Measurements from ENCODE around the gene MROH2A. TPM values are rescaled to one million over a fixed set of nuclear protein-coding genes. Genes with fewer than 3 reads are reported as not detected.
A peak's percentile ranks its signal among the peaks of the same experiment; 100 is the strongest.

Gene MROH2A
- total and polyA plus RNA-seq, 4 donors = 0.08 to 0.28 (median 0.09) TPM; not detected in 1

DNA sequence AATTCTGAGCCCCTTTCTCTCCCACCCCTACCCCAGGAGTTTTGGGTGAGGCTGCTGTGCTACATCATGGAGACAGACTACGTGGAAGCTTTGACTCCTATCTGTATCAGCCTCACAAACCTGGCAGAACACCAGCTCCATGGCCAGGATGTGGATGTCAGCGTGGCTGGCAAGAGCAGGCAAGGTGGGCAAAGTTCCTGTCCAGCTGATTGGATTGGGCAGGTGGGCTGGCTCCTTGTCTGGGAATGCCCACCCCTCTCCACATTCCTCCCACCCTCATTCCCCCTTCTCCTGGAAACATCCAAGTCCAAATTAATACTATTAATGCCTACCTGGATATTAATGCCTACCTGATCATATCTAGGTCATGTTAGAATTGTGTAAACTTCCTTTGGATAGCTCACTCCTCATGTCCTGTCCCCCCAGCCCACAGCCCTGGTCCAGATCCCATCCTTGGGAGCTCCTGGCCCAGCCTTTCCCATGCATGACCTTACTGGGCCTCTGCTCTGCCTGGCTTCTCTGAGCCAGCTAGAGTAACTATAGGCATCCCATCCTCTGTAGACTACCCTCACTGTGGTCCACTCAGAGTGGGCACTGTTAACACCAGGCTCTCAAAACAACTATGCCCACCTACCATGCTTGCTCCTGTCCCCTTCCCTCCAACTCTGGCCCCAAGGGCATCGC, 24.1 kb downstream of the MROH2A start:
- Histone ChIP-seq H3K9ac (ENCODE audit: low read depth in 1 of 2, low read length in 2 of 2) (no peak overlapping the region), H3K9me3 (ENCODE audit: control insufficient read depth in 4 of 4, low read length in 3 of 4) (no peaks in the 10 kb centered on the region), H3K27ac (ENCODE audit: low read depth in 1 of 2, low read length in 2 of 2) (no peak overlapping the region), H3K4me3 (ENCODE audit: low read depth in 1 of 3, low read length in 3 of 3) (no peak overlapping the region), H3K36me3 (ENCODE audit: control insufficient read depth in 4 of 4, insufficient read depth in 3 of 4, low read depth in 1 of 4, low read length in 3 of 4) (no peaks in the 10 kb centered on the region), H3K4me1 (ENCODE audit: control insufficient read depth in 4 of 4, insufficient read depth in 4 of 4, low read length in 3 of 4) (no peaks in the 10 kb centered on the region), H3K27me3 (ENCODE audit: control insufficient read depth in 4 of 4, insufficient read depth in 4 of 4, low read length in 3 of 4) (no peaks in the 10 kb centered on the region)
- TF ChIP-seq FOXA2 (IDR thresholded peaks at IDR 0.05) (no peak), SP1 (IDR thresholded peaks at IDR 0.05) (no peak)
- TF ChIP-seq, protein P1, sequence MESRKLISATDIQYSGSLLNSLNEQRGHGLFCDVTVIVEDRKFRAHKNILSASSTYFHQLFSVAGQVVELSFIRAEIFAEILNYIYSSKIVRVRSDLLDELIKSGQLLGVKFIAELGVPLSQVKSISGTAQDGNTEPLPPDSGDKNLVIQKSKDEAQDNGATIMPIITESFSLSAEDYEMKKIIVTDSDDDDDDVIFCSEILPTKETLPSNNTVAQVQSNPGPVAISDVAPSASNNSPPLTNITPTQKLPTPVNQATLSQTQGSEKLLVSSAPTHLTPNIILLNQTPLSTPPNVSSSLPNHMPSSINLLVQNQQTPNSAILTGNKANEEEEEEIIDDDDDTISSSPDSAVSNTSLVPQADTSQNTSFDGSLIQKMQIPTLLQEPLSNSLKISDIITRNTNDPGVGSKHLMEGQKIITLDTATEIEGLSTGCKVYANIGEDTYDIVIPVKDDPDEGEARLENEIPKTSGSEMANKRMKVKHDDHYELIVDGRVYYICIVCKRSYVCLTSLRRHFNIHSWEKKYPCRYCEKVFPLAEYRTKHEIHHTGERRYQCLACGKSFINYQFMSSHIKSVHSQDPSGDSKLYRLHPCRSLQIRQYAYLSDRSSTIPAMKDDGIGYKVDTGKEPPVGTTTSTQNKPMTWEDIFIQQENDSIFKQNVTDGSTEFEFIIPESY (IDR thresholded peaks at IDR 0.05) = no peak
- DNase-seq (ENCODE audit: low spot score) = no peak
- WGBS = 87% methylated on average over 3 of the region's 3 CpGs

DNA sequence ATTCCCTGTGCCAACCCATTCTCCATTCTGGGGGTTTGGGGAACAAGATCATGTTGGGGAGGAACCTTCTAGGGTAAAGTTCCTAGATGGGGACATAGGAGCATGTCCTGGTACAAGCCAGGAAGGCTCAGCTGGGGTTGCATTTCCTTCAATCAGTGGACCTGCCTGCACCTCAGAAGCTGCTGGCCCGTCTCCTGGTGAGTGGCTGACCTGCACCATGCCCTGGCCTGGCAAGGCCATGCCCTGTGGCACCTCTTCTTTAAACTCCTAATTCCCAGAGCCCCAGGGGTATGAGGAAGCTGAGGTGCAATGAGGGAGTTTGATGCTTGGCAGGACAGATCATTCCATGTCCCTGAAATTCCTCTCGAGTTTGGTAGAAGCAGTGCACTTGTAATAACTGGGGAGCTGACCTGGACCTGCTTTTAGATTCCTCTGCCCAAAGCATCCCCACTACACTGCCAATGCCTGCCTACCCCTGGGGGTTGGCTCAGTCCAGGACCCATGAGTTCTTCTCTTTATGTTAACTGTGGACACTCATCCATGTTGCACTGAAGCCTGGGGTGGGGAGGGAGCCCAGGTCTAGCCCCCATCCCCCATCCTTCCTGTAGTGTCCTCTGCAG, 25.3 kb downstream of the MROH2A start:
- H3K36me3 ChIP-seq (ENCODE audit: control insufficient read depth in 4 of 4, insufficient read depth in 3 of 4, low read depth in 1 of 4, low read length in 3 of 4) = no peaks in the 10 kb centered on the region
- DNase-seq (ENCODE audit: low spot score) = peak; percentile 9
- no peak overlapping the region for H3K27ac ChIP-seq (ENCODE audit: low read depth in 1 of 2, low read length in 2 of 2)
- no peak overlapping the region for H3K4me3 ChIP-seq (ENCODE audit: low read depth in 1 of 3, low read length in 3 of 3)
- H3K9ac ChIP-seq (ENCODE audit: low read depth in 1 of 2, low read length in 2 of 2) = no peak overlapping the region
- TF ChIP-seq TAF1 (conservative IDR thresholded peaks at IDR 0.05) = no peak
- TF ChIP-seq, protein P2, sequence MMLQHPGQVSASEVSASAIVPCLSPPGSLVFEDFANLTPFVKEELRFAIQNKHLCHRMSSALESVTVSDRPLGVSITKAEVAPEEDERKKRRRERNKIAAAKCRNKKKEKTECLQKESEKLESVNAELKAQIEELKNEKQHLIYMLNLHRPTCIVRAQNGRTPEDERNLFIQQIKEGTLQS (IDR thresholded peaks at IDR 0.05) = no peak
- no peak for TF ChIP-seq RAD21 (IDR thresholded peaks at IDR 0.05)
- no peak for TF ChIP-seq NR2F2 (IDR thresholded peaks at IDR 0.05)
- TF ChIP-seq RXRA (IDR thresholded peaks at IDR 0.05) = no peak
- TF ChIP-seq FOXA2 (IDR thresholded peaks at IDR 0.05) = no peak
- no peak for TF ChIP-seq JUND (IDR thresholded peaks at IDR 0.05)
- TF ChIP-seq, protein P1 (IDR thresholded peaks at IDR 0.05) = no peak
- TF ChIP-seq, protein P3, sequence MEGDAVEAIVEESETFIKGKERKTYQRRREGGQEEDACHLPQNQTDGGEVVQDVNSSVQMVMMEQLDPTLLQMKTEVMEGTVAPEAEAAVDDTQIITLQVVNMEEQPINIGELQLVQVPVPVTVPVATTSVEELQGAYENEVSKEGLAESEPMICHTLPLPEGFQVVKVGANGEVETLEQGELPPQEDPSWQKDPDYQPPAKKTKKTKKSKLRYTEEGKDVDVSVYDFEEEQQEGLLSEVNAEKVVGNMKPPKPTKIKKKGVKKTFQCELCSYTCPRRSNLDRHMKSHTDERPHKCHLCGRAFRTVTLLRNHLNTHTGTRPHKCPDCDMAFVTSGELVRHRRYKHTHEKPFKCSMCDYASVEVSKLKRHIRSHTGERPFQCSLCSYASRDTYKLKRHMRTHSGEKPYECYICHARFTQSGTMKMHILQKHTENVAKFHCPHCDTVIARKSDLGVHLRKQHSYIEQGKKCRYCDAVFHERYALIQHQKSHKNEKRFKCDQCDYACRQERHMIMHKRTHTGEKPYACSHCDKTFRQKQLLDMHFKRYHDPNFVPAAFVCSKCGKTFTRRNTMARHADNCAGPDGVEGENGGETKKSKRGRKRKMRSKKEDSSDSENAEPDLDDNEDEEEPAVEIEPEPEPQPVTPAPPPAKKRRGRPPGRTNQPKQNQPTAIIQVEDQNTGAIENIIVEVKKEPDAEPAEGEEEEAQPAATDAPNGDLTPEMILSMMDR (IDR thresholded peaks at IDR 0.05; ENCODE audit: low read depth, low read length, missing input control) = no peak
- no peak for TF ChIP-seq HNF4G (IDR thresholded peaks at IDR 0.05)
- TF ChIP-seq, protein P4, sequence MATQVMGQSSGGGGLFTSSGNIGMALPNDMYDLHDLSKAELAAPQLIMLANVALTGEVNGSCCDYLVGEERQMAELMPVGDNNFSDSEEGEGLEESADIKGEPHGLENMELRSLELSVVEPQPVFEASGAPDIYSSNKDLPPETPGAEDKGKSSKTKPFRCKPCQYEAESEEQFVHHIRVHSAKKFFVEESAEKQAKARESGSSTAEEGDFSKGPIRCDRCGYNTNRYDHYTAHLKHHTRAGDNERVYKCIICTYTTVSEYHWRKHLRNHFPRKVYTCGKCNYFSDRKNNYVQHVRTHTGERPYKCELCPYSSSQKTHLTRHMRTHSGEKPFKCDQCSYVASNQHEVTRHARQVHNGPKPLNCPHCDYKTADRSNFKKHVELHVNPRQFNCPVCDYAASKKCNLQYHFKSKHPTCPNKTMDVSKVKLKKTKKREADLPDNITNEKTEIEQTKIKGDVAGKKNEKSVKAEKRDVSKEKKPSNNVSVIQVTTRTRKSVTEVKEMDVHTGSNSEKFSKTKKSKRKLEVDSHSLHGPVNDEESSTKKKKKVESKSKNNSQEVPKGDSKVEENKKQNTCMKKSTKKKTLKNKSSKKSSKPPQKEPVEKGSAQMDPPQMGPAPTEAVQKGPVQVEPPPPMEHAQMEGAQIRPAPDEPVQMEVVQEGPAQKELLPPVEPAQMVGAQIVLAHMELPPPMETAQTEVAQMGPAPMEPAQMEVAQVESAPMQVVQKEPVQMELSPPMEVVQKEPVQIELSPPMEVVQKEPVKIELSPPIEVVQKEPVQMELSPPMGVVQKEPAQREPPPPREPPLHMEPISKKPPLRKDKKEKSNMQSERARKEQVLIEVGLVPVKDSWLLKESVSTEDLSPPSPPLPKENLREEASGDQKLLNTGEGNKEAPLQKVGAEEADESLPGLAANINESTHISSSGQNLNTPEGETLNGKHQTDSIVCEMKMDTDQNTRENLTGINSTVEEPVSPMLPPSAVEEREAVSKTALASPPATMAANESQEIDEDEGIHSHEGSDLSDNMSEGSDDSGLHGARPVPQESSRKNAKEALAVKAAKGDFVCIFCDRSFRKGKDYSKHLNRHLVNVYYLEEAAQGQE (IDR thresholded peaks at IDR 0.05) = no peak
- no peak for TF ChIP-seq YY1 (IDR thresholded peaks at IDR 0.05)
- TF ChIP-seq HNF4A (conservative IDR thresholded peaks at IDR 0.05) = no peak
- TF ChIP-seq, protein P5, sequence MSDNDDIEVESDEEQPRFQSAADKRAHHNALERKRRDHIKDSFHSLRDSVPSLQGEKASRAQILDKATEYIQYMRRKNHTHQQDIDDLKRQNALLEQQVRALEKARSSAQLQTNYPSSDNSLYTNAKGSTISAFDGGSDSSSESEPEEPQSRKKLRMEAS (IDR thresholded peaks at IDR 0.05) = no peak
- no peak for TF ChIP-seq FOXA1 (IDR thresholded peaks at IDR 0.05)
- no peak for TF ChIP-seq EGR1 (IDR thresholded peaks at IDR 0.05; ENCODE audit: low read depth in 2 of 2)
- no peak for TF ChIP-seq SP1 (IDR thresholded peaks at IDR 0.05)
- no peak for TF ChIP-seq GABPA (IDR thresholded peaks at IDR 0.05 in 1 of 2, conservative IDR thresholded peaks at IDR 0.05 in 1 of 2)
- WGBS = 75% methylated on average over 2 of the region's 2 CpGs
- no peaks in the 10 kb centered on the region for H3K9me3 ChIP-seq (ENCODE audit: control insufficient read depth in 4 of 4, low read length in 3 of 4)
- H3K27me3 ChIP-seq (ENCODE audit: control insufficient read depth in 4 of 4, insufficient read depth in 4 of 4, low read length in 3 of 4) = no peaks in the 10 kb centered on the region
- H3K4me1 ChIP-seq (ENCODE audit: control insufficient read depth in 4 of 4, insufficient read depth in 4 of 4, low read length in 3 of 4) = no peaks in the 10 kb centered on the region
